ENCODE measurements around the gene CACNA1E.

Gene CACNA1E

DNA sequence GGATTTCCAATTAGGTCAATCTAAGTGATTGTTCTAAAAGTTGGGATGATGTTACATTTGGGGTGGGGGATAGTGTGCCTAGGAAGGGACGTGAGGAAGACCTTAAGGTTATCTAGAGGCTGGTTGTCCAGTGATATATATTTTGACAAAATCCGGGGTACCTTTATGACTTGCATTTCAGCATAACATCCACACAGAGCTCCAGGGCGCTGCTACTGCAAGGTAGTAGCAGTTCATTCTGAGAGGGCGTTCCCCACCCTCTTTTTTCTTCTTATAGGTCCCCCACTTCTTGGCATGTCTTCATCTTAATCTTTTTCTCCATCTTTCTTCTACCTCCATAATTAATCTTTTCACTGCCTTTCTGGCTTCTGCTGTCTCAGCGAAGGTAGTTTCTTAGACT lies 161.9 kb downstream of the CACNA1E start:
- no peak for DNase-seq

DNA sequence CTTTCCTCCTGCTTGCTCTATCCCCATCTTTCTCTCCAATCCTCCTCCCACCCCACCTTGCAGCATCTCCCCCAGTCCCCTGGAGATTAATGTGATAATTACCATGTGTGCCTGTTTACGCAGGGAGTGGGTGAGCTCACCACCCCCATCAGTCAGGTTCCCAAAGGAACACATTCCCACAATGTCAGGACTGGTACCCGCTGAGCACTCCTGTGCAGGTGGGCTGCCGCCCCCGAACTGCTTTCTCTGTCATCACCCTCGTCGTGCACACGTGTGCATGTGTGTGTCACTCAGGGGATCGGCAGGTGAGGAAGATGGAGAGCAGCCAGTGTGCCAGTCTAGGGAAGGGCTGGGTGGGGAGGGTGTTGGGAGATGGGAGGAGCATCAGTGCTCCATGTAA lies 163.4 kb downstream of the CACNA1E start:
- no peak for DNase-seq

DNA sequence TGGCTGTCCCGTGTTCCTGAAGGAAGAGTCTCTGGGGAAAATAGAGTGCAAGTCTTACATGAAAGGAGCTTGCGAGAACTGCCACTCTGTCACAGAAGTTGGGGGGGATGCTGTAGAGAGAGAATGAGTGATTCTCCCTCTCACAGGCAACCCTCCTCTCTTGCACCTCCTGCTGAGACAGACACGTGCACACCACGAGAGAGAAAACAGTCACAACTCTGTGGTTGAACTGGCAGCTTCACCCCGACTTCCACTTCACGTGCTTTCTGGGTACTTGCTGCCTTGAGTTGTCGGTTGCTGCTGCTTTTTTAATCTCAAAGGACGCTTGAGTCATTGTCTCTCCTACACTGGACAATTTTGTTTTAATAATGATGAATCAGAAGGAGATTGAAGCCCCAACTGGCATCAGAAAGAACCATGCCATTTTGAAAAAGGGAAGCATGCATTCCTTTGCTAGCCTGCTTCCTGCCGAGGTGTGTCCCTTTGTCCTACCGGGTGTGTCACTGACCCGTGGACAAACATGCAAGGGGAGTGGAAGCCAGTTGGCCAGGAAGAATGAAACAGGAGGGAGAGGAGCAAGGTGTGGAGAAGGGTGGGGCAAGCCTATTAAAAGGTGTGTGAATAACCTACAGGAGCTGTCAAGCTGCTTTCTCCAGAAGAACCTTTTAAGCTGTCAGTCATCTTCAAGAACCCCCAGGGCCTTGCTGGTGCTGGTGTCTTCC lies 164.2 kb downstream of the CACNA1E start:
- DNase-seq: no peak

DNA sequence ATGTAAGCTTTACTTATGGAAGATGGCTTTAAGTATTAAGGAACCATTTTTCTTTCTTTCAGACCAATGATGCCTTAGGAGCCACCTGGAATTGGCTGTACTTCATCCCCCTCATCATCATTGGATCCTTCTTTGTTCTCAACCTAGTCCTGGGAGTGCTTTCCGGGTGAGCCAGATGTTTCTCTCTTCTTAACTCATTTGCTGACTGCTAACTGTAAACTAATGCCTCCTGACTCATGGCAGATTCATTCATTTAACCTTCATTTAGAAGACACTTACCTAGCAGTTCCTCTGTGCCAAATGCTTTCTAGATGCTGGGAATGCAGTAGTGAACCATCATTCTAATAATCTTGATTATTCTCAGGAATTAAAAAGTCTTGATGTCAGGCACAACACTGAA lies 168.0 kb downstream of the CACNA1E start:
- DNase-seq: no peak

DNA sequence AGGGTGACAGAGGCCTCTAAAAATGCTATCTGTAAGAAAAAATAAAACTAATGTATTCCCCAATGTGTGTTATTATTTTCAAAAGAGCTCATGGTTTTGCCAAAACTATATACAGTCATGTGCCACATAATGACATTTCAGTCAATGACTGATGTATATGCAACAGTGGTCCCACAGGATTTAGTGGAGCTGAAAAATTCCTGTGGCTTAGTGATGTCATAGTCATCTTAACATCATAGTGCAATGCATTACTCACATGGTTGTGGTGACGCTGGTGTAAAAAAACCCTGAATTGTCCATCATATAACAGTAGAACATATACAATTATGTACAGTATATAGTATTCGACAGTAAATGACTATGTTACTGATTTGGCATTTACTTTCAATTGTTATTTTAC lies 172.4 kb downstream of the CACNA1E start:
- DNase-seq: no peak

DNA sequence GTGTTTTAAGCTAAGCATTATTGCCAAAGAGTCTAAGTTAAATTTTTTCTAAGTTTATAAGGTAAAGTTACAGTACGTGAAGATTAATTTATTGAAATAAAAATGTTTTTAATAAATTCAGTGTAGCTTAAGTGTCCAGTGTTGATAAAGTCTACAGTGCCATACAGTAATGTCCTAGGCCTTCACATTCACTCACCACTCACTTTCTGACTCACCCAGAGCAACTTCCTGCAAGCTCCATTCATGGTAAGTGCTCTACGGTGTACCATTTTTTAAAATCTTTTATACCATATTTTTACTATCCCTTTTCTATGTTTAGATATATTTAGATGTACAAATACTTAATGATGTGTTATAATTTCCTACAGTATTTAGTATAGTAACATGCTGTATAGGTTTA lies 173.2 kb downstream of the CACNA1E start:
- no peak for DNase-seq

DNA sequence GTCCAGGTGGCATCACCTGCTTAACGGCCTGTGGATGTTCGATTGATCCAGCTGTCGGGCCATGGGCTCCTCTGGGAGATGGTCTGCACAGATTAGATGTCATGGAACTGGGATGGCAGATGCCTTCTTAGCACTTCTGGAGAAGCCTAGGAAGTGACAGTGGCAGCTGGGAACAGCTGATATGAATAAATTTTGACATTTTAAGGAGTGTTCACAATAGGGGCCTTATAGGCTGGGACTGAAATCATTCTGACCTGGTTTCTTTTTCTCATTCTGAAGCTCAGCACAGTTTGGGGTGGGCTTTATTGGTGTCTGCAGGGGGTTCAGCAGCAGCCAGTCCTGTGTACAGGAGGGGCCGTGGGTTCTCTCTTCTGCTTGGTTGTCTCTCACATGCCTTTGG lies 175.3 kb downstream of the CACNA1E start:
- DNase-seq: no peak

DNA sequence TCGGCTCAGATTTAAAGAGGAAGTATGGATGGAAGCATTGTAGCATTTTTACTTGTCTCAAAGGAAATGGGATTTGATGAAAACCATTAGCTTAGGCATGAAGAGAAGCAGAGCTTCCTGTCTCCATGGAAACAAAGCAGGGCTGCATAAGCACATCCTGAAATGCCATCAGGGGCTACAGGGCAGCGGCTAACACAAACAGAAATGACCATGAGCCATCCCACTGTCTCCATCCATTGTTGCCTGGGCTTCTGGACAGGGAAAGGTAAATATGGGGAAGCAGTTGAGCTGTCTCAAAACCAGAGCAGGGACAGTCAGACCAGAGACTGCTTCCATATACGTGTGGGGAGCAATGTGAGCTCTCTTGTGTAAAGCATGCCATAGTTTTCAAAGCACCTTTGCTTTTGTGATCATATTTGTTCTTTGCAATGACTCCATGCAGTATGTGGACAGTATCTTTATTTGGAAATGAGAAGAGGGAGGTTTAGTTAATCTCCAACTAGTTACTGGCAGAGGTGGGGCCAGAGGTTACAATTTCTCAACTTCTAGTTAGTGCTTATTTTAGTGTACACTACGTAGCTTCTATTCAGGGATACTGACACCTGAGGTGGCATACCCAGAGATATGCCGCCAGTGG lies 176.1 kb downstream of the CACNA1E start:
- no peak for DNase-seq

DNA sequence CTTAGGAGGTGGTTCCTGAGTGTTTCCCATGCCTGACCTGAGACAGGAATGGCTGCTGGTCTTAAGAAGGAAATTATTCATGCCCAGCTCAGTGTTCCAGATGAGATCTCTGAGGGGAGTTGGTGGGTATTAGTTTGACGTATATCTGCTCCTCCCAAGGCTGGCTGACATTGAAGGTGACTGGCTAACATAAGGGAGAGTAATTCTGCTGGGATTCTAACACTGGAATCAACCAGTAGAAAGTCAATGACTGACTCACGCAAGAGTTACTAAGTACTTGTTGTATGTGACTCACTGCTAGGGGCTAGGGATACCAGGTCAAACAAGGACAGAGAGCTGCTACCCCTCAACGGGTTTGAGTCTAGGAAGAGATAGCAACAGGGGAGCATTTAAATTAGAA lies 177.3 kb downstream of the CACNA1E start:
- DNase-seq: no peak

DNA sequence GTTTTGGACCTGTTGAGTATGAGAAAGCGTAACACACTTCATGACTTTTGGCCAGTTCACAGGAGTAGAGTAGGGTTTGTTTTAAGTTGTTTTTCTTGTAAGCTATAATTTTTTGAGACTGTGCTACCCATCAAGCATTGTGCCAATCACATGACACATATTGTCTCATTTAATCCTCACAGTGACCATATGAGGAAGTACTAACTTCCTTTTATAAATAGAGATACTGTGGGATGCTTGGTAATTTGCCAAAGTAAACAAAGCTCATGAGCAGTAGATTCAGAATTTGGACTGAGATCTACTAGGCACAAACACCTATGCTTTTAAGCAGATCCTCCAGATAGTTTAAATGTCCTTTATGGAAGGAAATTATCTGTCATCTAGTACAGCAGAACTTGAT lies 178.3 kb downstream of the CACNA1E start:
- no peak for DNase-seq

DNA sequence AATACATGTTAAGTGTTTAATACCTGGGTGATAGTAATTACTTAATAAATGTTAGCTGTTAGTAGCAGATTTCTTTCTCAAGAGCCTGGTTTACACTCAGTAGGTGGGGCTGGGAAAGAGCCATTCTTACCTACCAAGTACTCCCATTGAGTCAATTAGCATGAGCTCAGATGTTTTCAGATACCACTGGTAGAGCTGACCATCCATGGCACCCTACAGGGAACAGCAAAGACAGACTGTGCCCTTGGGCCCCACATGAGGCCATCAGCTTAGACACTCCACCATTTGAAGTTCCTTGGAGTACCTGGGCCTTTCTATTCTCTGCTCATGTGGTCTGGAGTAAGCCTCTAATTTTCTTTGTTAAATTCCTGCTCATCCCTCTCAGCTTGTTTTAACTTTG lies 179.3 kb downstream of the CACNA1E start:
- no peak for DNase-seq

DNA sequence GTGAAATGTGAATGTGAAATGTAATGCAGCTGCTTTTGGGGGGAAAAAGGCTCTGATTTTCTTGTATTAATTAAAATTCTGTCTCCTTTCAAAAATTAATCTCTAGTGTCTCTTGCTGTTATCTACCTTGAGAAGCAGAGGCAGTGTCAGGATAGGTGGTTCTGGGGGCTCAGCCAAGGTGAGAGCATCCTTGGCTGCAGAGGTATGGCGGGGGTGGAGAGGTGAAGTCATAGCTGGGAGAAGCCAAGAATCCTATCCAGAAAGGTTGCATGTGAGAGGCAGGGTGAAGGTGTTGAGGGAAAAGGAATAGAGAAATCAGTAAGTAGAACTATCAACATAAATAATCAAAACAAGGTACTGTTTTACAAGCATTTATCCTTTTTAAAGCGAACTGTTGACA lies 181.2 kb downstream of the CACNA1E start:
- no peak for DNase-seq

DNA sequence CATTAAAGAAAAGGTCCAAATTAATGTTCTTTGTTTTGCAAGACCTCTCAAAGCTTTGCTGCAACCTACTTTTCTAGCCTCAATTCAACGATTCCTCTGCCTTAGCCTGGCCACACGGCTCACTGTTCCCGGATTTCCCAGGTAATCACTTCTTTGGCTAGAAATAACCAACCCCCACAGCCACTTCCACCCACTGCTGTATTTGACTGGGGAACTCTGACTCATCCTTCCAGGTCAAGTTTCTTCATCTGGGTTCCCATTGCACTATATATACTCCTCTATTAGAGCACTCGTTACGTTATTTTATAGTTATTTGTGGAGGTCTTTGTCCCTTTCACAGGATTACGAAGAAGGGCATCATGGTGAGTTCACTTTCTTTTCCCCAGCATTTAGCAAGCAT lies 185.9 kb downstream of the CACNA1E start:
- DNase-seq: no peak

DNA sequence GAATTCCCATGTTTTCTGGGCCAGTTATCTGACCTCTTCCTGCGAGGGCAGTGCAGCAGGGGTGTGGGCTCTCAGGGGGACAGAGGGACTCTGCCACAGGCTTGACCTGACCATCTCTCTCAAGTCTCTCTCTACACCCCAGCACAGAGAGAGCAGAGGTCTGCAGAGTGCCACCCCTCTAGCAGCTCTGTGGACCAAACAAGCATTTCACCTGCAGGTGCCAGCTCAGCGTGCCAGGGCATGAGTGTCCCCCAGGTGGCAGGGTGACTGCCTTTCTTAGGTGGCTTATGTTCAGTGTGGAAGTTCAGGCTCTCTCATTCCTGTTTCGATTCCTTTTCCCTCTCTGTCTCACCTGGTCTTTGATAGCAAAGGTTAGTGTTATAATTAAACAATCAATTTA lies 191.3 kb downstream of the CACNA1E start:
- DNase-seq: no peak

DNA sequence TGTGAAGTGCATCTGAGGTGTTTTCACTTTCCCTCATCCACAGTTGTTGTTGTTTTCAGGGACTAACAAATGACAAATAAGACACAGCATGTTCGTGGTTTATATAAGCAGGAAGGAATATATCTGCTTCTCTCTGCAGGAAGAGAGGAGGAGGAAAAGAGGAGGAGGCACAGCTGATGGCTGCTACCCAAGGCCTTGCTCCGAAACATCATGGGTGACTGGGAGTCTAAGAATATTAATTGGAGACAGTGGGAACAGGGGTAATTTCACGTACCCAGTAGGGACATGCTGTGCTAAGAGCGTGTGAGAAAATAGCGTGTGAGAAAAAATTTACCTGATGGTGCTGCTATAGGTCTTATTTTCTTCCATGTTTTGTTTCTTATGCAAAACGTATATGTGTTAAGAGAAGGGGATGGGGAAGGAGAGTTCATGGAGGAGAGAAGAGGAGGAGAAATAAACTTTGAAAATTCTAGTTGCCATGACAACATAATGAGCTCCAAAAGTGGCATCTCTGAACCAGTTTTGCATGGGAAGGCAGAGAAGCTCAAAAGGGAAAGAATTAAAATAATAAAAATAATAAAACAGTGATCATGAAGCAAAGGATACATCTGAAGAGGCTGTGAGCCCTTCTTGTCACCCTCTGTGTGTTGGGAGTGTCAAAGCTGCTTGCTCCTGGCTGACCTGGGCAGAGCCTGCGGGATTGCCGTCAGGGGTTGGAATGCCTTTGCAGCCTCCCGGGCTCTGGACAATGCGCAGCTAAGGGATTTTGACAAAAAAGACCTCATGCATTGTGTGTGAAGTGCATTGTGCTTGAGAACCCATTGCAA lies 192.0 kb downstream of the CACNA1E start:
- DNase-seq: no peak

DNA sequence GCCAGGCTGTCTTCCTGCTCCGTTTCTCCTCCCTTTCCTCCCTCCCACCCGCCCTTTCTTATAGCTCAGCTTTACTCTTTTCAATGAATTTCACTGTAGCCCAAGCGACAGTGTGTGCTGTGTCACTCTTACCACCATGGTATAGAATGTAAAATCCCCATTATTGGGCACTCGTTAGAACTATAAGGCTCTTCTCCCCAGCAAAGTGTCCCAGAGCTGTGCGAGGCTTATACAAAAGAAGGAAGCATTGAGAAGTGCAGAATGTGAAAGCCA lies 192.5 kb downstream of the CACNA1E start:
- no peak for DNase-seq

DNA sequence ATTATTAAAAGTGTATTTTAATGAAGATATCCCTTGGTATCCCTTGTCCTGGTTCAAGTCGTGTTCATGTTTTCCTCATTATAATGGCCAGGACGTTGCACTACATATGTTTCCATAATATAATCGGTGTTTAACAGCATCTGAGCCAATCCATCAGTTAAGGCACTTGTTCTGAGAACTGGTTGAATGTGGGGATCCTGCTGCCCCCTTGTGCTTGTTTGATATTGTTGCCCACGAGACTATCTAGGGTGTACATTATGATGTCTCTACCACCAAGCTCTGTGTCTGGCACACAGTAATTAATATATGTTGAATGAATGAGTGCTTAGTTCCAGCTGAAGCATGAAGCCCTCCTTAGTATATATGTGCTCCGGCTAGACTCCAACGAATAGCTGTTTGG lies 193.0 kb downstream of the CACNA1E start:
- no peak for DNase-seq

DNA sequence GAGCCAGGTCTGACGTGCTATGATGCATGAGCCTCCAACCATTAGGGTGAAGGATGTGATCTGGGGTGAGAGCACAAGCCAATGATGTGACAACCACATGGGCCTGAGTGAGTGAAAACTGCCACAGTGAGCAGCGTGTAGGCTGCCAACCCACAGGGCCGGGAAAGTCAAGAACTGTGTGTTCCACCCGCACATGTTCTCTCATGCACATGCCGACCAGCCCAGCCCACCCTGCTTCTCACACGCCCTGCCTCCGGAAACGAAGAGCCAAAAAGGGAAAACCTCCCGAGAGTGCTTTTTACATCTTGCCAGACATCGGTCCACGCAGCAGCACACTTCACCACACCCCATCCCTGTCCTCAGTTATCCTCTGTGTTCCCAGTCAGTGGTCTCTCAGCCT lies 197.0 kb downstream of the CACNA1E start:
- DNase-seq: no peak

DNA sequence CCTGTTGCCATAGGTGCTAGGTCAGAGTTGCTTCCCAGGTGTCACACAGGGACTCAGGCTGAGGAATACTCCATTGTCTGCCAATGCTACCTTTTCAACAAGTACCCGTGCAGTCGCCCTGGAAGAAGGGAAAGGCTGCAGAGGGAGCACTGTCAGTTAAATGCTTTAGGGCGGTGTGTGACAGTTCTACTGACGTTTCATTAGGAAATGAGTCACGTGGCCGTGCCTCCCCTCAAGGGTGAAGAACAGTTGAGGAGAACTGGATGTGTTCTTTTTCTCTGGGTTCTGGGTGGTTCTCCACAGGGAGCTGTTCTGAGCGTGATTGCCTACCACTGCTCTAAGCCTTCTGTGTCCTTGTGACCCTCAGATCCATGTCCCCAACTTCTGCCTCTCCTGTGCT lies 197.6 kb downstream of the CACNA1E start:
- no peak for DNase-seq

DNA sequence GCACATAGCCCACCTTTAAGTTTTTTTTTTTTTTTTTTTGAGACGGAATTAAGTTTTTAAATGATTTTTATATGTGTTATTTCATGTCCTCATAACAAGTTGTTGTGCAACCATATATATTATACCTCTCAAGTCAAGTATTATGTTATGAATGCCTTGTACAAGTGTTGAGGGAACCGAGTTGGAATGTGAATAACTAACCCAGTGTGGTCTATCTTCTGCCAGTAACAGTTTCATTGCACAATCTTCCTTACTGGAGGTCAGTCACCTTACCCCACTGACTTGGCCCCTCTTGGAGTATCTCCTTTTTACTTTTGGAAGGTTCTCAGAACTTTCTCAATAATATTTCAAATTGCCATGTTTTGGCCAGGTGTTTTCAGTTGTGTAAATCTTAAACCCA lies 201.9 kb downstream of the CACNA1E start:
- no peak for DNase-seq

DNA sequence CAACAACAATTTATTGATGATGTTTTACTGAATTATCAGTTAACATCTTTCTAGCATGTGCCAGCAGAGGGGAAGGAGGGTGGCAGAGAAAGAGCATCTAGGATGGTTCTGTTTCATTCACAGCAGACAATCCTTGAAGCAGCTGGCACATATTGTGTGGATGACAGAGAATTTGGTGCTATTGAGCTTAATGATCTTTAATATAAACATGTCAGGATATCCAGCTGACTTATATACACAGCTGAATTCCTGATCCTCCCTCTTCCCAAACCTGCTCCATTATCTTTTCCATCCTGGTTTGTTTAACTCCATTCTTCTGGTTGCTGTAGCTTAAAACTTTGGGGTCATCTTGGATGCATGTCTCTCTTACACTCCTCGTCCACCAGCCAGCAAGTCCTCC lies 218.6 kb downstream of the CACNA1E start:
- DNase-seq: no peak

DNA sequence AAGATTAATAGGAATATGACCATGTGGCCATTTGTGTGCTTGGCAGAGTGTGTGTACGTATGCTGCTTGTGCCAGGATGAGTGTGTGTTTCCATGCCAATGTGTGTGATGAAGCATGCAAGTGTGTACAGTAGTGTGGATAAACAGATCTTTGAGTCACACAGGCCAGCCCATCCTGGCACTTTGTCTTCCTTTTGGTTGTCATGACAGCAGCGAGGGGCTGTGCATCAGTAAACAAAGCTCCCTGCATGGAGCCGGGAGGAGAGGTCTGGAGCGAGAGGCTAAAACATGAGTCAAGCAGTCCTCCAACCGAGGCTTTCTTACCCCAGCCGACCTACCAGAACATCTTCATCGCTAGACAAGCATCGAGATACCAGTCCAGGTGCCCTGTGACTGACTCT lies 221.2 kb downstream of the CACNA1E start:
- no peak for DNase-seq

DNA sequence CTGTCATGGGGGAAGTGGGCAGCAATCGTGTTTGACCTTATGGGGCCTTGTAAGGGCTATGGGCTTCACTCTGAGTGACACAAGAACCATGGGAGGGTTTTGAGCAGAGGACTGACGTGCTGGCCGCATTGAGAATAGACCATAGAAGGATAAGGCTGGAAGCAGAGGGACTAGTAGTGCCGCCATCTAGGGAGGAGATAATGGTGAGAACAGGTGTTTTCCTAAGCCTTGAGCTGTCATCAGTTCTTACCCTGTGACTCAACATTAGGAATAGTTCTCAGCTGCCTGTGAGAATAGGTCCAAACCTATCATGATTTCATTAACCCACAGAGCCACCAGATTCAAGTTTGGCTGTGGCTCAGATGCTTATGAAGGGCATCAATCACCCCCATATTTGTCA lies 228.5 kb downstream of the CACNA1E start:
- DNase-seq: no peak

DNA sequence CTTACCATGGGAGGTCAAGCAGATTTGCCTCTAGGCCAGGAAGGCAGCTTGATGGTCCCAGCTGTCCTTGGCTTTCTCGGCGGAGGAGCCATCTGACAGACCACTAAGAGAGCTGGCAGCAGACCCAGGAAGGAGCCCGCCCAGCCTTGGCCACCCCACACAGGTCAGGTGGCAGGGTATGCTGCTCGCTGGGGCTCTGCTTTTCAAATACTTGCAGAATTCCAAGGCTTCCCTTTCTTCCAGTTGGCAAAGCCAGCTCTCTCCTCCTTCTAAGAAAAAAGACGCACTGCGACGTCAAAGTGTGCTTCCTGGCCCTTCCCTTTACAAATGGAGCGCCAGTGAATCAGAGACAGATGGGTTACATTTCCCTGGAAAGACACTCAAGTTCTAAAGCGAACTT lies 229.4 kb downstream of the CACNA1E start:
- DNase-seq: no peak

DNA sequence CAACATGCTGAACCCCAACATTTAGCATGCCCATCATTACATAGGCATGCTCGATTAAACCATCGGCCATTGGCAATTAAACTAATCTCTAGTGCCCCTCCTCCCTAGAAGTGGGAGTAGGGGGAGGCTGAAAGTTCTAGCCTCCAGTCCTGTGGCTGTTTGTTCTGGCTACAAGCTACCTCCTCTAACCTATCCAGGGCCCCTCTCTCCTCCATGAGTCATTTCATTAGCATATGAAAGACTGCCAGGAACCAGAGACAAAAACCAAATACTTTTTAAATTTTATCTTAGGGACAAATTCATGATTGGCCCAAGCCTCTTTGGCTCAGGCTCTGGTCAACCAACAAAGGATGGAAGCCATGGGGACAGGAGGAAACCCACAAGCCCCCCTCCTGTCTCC lies 231.1 kb downstream of the CACNA1E start:
- DNase-seq: no peak
